Activated CD8-positive, alpha-beta memory T cell treated with anti-CD3 and anti-CD28 coated beads for 1 hour (primary cell): ENCODE measurements around the gene CYP4A22.
"Not testable (repeated sequence)": the region's sequence is repeated elsewhere in the genome, so short reads cannot be mapped to it uniquely, and the experiment has no call there.

Source experiments
- DNase-seq, 2 donors: peaks; one replicate each; pipeline ENCODE4 v3.0.0-alpha.2; 2020; ENCODE audit warnings: low read depth in 1 of 2; ENCODE audit errors: extremely low read depth in 1 of 2

CYP4A22 gene, protein sequence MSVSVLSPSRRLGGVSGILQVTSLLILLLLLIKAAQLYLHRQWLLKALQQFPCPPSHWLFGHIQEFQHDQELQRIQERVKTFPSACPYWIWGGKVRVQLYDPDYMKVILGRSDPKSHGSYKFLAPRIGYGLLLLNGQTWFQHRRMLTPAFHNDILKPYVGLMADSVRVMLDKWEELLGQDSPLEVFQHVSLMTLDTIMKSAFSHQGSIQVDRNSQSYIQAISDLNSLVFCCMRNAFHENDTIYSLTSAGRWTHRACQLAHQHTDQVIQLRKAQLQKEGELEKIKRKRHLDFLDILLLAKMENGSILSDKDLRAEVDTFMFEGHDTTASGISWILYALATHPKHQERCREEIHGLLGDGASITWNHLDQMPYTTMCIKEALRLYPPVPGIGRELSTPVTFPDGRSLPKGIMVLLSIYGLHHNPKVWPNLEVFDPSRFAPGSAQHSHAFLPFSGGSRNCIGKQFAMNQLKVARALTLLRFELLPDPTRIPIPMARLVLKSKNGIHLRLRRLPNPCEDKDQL

DNA sequence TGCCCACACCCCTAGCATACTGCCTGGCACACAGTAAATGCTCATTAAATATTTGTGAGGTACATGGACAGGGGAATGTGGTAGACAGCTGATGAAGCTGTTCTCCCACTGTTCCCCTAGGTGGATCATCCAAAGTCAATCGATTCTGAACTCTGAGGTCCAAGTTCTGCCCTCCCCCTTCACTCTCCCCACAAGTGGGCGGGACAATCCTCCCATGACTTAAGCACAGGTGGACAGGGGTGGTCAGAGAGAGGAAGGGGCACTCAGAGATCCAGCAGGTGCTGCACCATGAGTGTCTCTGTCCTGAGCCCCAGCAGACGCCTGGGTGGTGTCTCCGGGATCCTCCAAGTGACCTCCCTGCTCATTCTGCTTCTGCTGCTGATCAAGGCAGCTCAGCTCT lies at the start of gene CYP4A22:
CYP4A22 (plus strand) TSS at position 244 of the 400 bp plus-strand sequence; CDS start at position 289, 45 bp downstream.
- no peak for DNase-seq

DNA sequence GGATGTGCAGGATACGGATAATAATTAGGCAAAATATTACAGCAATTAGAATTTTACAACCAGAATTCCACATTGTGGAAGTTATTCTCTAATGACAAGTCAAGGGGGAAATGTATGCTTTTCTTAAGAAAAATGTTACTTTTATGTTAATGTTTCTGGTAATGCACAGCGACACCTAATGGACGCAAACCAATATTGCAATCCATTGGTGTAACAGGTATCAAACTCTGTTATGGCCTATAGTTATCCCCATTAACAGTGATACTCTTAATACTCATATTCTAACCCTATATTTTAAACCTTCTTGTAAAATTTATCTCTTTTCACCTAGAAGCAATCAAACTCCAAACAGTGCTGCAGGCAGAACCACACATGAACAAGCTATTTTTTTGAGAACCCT lies 47.9 kb upstream of the CYP4A22 start:
- not testable (repeated sequence) for DNase-seq

DNA sequence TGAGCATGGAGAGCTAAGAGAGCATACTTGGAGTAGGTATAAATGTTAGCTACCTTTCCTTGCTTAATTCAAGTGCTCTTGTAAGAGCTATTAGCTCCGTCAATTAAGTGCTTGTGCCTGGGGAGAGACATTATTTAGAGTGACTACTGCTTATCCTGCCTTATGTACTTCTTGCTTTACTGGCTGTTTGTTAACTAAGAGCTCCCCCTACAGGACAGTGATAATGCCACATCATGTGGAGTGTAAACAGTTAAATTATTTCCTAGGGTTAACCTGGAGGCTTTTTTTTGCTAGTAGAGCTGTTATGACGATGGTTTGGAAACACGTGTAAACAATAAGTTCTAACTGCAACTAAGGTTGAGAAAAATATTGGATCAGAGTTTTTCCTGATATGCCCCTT lies 45.8 kb upstream of the CYP4A22 start:
- DNase-seq: not testable (repeated sequence)

DNA sequence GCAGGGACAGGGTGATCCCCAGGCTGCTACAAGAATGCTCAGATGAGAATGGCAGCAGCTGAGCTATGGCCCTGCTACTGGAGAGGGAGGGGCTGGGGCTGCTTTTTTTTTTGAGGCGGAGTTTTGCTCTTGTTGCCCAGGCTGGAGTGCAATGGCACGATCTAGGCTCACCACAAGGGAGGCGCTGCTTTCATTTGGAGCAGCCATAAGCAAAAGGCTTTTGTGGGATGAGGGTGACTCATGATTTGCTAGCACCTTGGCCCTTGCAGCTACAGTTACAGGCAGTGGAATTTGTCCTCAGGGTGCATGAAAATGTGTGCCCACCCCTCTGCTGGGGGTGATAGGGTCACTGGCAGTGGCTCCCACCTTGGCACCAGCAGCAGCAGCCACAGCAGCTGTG lies 32.4 kb upstream of the CYP4A22 start:
- no peak for DNase-seq

DNA sequence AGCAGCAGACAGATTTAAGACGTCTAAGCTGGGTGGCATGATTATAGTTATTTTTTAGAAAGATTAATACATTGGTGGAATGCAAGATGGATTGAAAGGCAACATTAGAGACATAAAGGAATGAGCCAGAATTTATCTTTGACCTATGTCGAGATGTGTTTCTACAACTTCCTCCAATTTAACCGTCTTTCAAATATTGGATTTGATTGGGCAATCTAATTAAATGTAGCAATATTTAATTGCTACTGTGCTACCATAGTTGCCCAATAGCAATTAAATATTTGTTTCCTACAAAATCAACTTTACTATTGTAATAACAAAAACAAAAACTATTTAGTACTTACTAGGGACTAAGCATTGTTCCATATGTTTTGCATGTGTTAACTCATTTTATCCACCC lies 30.4 kb upstream of the CYP4A22 start:
- no peak for DNase-seq

DNA sequence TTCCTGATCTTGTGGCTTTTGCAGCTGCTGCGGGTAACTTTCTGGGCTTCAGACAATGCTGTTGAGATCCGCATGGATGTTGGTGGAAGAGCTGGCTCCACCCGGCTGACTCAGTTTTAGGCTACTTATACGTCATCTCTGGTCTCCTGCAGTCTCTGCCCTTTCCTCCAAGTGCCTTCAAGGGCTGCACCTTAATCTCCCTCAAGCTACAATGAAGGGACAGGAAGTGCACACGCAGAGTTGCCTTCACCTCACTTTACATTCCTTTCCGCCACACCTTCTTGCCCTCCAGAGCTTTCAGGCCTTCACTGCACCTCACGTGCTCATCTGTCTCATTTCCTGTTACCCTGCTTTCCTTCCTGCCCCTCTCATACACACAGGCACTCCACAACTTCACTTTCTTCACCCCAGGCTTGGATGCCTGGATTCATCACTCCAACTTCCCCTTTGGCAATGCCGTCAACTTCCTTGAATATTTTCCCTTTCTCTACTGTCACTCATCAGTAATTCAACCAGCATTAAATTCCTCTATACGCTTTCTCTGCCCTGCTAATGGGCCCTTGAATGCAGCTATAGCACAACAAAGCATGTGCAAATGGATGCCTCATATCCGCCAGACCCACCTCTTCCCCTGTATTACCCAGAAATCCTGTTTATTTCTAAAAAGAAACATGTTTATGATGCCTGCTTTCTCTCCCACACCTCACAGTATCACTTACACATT lies 29.2 kb upstream of the CYP4A22 start:
- not testable (repeated sequence) for DNase-seq

DNA sequence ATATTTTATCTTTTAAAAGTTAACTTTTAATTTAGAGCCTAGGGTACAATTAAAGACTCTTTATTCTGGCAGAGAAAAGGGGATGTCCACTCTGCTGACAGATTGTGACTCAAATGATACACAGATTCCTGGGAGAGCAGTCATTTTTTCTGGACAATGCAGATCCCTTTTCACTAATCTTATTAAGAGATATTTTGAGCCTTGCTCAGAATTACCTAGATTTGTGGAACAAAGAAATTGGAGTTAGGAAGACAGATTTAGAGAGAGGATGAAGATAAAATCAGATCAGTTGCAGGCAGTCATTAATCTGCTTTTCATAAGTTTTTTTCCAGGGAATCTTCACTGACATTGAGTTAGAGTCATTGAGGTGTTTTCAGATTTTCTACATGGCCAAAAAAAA lies 27.8 kb upstream of the CYP4A22 start:
- DNase-seq: not testable (repeated sequence)

DNA sequence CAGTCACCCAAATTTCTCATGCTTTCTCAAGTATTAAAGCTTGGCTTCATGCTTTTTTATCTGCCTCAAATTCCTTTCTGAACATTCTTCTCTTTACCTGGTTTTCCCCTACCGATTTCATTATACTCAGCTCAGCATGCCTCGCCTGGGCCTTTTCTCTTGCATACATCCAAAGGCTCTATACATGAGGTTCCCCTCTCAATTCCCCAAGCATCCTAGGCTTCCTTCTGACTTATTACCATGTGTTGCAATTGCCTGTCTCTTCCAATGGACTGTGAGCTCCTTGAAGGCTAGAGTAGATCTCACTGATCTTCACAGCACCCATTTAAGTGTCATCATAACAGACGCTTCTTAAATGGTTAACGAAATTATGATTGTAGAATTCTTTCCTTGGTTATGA lies 24.1 kb upstream of the CYP4A22 start:
- no peak for DNase-seq

DNA sequence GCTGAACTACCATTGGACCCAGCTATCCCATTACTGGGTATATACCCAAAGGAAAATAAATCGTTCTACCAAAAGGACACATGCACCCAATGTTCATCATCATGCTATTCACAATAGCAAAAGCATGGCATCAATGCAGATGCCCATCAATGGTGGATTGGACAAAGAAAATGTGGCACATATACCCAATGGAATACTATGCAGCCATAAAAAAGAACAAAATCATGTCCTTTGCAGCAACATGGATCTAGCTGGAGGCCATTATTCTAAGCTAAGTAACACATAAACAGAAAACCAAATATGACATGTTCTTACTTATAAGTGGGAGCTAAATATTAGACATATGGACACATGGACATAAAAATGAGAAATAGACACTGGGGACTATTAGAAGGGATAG lies 16.2 kb upstream of the CYP4A22 start:
- DNase-seq: not testable (repeated sequence)

DNA sequence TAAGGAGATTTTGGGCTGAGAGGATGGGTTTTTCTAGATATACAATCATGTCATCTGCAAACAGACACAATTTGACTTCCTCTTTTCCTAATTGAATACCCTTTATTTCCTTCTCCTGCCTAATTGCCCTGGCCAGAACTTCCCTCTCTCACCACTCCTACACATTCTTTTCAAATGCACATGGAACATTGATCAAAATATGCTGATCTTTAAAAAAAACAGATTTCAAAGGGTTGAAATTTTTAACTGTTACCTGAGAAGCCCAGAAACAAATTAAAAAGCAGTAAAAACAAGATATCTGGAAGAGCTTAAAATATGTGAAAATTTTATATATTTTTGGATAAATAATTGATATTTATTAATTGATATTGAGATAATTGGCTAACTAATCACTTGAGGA lies 12.4 kb upstream of the CYP4A22 start:
- DNase-seq: not testable (repeated sequence)

DNA sequence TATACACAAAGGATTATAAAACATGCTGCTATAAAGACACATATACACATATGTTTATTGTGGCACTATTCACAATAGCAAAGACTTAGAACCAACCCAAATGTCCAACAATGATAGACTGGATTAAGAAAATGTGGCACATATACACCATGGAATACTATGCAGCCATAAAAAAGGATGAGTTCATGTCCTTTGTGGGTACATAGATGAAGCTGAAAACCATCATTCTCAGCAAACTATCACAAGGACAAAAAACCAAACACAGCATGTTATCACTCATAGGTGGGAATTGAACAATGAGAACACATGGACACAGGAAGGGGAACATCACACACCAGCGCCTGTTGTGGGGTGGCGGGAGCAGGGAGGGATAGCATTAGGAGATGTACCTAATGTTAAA lies 10.2 kb upstream of the CYP4A22 start:
- DNase-seq: not testable (repeated sequence)

DNA sequence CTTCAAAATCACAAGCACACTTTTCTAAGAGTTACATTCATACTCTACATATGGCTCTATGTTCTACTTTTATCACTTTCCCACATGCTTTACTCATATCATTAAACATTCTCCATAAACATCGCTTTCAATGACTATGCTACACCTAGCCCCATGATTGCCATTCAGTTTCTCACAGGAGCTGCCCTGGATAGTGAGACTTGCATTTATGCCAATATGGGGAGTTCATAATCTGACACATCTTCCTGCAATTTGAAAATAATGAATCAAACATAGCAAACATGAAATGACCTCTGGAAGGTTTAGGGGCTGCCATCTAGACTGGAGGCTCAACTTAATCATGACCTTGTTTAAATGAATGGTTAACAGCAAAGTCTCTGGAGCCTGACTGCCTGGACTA lies 9.0 kb upstream of the CYP4A22 start:
- no peak for DNase-seq

DNA sequence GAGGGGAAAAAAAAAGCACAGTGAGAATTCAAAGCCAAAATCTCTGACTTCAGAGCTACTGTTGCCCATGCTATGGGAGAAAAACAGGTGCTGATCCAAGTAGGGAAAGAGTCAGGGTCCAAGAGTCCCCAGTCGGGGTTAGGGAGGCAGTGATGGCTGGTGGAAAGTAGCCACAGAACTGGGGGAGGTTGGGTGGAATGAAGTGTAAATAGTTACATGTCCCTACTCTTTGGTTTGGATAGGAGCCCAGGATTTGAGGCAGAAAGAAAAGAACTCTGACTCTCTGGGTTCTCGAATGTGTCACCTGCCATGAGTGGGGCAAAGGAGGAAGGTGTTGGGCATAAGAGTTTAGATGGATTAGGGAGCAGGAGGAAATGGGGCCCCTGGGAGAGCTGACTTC lies 8.4 kb upstream of the CYP4A22 start:
- not testable (repeated sequence) for DNase-seq

DNA sequence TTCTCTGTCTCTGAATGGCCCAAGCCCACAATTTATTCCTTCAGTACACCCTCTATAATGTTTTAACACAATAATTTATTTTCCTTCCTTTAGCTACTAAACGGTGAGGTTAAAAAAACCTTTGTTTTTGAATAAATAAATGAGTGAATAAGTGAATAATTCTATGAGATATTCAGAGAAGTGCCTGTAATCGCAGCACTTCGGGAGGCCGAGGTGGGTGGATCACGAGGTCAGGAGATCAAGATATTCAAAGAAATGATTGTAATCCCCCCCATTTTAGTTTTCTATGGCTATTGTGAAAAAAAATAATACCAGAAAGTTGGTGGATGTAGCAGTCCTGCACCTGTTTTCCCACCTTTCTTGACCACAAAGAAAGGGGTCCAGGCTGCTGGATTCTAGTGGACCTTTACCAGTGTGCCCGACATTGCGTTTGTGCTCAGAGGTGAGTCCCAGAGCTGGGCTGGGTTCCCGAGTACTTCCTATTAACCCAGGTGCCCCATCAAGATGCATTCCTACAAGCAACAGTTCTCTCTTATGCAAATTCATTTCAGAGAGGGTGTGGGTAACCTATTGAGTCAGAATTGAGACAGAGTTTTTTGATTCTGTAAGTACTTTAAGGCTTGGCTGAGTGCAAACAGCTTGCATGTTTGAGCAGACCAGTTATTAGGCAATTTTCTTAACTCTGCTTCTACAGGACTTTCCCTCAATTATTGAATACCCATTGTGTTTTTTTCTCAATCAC lies 7.6 kb upstream of the CYP4A22 start:
- not testable (repeated sequence) for DNase-seq

DNA sequence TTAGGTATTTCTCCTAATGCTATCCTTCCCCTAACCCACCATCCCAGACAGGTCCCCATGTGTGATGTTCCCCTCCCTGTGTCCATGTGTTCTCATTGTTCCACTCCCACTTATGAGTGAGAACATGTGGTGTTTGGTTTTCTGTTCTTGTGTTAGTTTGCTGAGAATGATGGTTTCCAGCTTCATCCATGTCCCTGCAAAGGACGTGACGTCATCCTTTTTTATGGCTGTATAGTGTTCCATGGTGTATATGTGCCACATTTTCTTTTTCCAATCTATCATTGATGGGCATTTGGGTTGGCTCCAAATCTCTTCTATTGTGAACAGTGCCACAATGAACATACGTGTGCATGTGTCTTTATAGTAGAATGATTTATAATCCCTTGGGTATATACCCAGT lies 4.6 kb upstream of the CYP4A22 start:
- not testable (repeated sequence) for DNase-seq

DNA sequence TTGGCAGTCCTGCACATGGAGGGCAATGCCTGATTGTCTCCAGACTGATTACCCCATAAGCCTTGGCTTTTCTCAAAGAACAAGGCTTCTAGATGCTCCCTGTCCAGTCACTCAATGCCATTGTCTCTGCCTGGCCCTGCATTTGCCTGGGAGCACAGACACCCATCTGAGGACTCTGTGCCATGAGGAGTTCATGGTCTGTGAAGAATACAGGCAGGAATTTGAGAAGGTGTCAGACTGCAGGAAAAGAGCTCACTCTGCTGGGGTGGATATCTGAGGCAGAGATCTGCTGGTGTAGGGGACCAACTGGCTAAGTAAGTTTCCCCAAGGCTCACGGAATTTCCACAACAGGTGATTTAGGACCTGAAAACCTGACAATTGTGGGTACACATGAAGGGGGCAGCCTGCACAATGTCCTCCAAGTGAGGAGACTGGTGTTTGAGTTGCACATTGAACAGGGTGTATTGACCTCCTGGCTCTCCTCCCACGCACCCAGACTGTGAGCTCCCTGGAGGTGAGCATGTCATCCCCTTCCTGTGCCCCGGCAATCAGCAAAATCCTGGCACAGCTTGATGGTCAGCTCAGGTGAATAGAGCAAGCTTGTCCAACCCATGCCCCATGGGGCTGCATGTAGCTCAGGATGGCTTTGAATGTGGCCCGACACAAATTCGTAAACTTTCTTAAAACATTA lies 829 bp downstream of the CYP4A22 start:
- DNase-seq: no peak

DNA sequence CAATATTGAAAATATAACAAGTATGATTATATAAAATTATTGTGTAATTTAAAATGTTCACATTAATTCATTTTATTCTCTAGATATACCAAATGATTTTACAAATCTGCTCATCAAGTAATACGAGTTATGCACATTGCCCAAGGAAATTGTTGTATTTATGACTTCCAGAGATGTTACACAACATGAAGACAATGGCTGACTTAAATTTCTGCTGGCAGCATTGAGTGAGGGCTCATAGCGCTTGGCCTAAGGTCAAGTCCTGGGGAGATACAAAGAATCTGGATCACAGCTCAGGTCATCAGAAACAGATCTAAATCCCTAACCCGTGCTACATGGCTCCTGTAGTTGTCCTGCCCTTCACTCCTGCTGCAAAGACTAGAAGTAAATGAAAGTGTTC lies 3.1 kb downstream of the CYP4A22 start:
- DNase-seq: not testable (repeated sequence)

DNA sequence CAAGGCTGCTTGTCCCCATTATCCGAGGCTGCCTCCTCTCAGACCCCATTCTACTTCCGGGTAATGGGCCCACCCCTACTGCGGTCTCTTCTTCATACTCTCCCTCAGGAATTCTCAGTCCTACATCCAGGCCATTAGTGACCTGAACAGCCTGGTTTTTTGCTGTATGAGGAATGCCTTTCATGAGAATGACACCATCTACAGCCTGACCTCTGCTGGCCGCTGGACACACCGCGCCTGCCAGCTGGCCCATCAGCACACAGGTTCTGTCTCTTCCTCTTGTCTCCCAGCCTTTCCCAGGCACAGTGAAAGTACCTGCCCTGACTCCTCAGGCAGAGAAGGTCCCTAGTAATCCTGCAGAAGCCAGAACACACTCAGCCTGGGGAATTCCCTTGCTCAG lies 6.4 kb downstream of the CYP4A22 start:
- DNase-seq: not testable (repeated sequence)

DNA sequence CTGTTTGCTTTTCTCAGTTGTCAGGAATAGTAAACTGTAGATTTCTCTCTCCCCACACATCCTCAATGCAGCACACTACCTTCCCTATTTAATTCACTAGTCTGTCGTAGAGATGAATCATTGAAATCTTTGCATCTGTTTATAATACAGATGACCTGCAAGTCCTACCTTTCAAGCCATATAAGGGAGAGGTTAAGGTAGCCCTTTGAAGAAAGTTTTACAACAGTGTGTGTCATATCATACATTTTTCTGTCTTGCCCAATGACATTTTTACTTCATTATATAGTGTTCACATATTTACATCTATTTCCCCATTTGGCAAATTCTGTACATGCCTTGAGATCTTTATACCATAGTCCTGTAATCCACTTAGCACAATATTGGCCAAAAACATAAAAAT lies 9.3 kb downstream of the CYP4A22 start:
- not testable (repeated sequence) for DNase-seq

DNA sequence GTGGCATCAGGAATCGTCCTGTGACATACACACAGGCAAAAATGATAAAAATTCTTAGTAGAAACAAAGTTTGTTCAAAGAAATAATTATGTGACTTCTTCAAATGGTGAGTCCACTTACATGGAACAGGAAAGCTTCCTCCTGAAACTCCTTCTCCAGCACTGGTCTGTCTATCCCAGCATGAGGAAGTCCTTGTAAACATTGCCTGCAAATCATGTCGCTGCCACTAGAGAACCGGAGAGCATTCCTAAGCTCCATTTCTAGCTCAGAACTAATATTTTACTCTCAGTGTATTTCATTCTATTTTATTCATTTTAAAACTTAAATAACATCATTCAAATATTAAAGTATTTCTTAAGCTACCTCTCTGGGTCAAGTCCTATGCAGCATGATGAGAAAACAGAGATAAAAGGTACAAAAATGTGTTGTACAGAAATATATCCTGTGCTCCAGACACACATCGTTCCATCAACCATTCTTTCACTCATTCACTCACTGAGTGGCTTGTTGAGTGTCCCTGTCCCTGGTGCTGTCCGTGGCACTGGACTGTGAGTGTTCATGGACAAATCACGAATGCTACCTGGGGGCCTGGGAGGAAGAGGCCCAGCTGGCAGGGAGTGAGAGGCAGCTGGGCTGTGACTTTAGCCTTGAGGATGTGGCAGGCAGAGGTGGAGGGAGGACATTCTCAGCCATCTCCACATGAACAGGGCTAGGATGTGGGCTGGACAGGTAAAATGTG lies 10.0 kb downstream of the CYP4A22 start:
- DNase-seq: no peak
